SU-DHL-6 (cell line): ENCODE results near the gene GRM3.

Experiments used
- H2AFZ ChIP-seq: fragments of 200-600 bp; sonication (generic); 2 replicates; pipeline ENCODE4 v1.6.1; 2014; ENCODE audit warnings: low read depth, mild to moderate bottlenecking, moderate library complexity, mixed read lengths, antibody characterized with exemption, low read length; ENCODE audit not compliant: severe bottlenecking
- H3F3A ChIP-seq: fragments of 200-600 bp; shearing (Covaris generic); 2 replicates; pipeline ENCODE4 v1.6.0; 2016; ENCODE audit warnings: antibody characterized with exemption, mild to moderate bottlenecking; ENCODE audit not compliant: insufficient read depth
- H3K27ac ChIP-seq: fragments of 200-600 bp; sonication (generic); 2 replicates; pipeline ENCODE4 v1.5.1; 2016; ENCODE audit warnings: low read depth, mild to moderate bottlenecking, low read length, moderate library complexity, mixed read lengths
- H3K27me3 ChIP-seq: fragments of 200-600 bp; sonication (generic), shearing (Covaris generic); 2 replicates; pipeline ENCODE4 v1.6.0; 2014; ENCODE audit warnings: mild to moderate bottlenecking, low read length
- H3K36me3 ChIP-seq: fragments of 200-600 bp; sonication (generic); 2 replicates; pipeline ENCODE4 v1.6.1; 2014; ENCODE audit warnings: mild to moderate bottlenecking, low read length, mixed read lengths
- H3K4me2 ChIP-seq: fragments of 300-600, 200-600 bp; shearing (Covaris generic), sonication (generic); 2 replicates; pipeline ENCODE4 v1.6.0; 2014; ENCODE audit warnings: low read length, low read depth, mild to moderate bottlenecking; ENCODE audit not compliant: poor library complexity, severe bottlenecking
- H3K4me3 ChIP-seq: fragments of 200-600 bp; sonication (generic); 2 replicates; pipeline ENCODE4 v1.5.1; 2014; ENCODE audit warnings: antibody characterized with exemption, low read length, mild to moderate bottlenecking, mixed read lengths; ENCODE audit not compliant: insufficient read depth, poor library complexity, severe bottlenecking
- H3K79me2 ChIP-seq: fragments of 200-600 bp; sonication (generic); 2 replicates; pipeline ENCODE4 v1.6.1; 2014; ENCODE audit warnings: mild to moderate bottlenecking, low read length, moderate library complexity; ENCODE audit not compliant: insufficient read depth
- H3K9ac ChIP-seq: fragments of 200-600 bp; sonication (generic); 2 replicates; pipeline ENCODE4 v1.7.0; 2014; ENCODE audit warnings: mild to moderate bottlenecking, low read length
- H3K9me2 ChIP-seq: fragments of 200-600 bp; sonication (generic); replicated peaks from 2 replicates; pipeline ENCODE4 v1.6.1; 2014; ENCODE audit warnings: low read length; ENCODE audit not compliant: insufficient read depth
- H3K9me3 ChIP-seq: fragments of 200-600 bp; sonication (generic); 2 replicates; pipeline ENCODE4 v1.6.1; 2014; ENCODE audit warnings: low read length, mixed read lengths; ENCODE audit not compliant: insufficient read depth
- H4K20me1 ChIP-seq: fragments of 200-600 bp; sonication (generic); 2 replicates; pipeline ENCODE4 v1.6.1; 2014; ENCODE audit warnings: low read depth, mild to moderate bottlenecking, antibody characterized with exemption, low read length, moderate library complexity, mixed read lengths
- CTCF ChIP-seq: fragments of 200-600 bp; sonication (generic); IDR thresholded peaks from one replicate; pipeline ENCODE4 v1.5.1; 2017; ENCODE audit warnings: antibody characterized with exemption, mild to moderate bottlenecking, low read length, moderate library complexity; ENCODE audit not compliant: insufficient read depth, poor library complexity, severe bottlenecking
- EZH2phosphoT487 ChIP-seq: fragments of 200-600 bp; sonication (generic), shearing (Covaris generic); conservative IDR thresholded peaks from 2 replicates; pipeline ENCODE4 v1.6.1; 2018; ENCODE audit warnings: mild to moderate bottlenecking, antibody characterized with exemption, low read length, moderate library complexity, mixed read lengths

The GRM3 gene

GRCh38 chr7:86645225-86645608 lies 1.5 kb downstream of the GRM3 start:
- Histone ChIP-seq H3K4me3 (no peak overlapping the region), H3K9ac (no peak overlapping the region), H3K27me3 (no peaks in the 10 kb centered on the region), H3K4me2 (no peak overlapping the region), H3K9me3 (no peaks in the 10 kb centered on the region), H3K79me2 (no peaks in the 10 kb centered on the region), H3K27ac (no peak overlapping the region), H3K9me2 (no peaks in the 10 kb centered on the region), H3K36me3 (no peaks in the 10 kb centered on the region), H4K20me1 (no peaks in the 10 kb centered on the region), H3F3A (no peaks in the 10 kb centered on the region), H2AFZ (no peak overlapping the region)
- TF ChIP-seq CTCF = no peak
- no peak for TF ChIP-seq EZH2phosphoT487

- Histone ChIP-seq H3K9me3 (no peaks in the 10 kb centered on the region), H4K20me1 (no peaks in the 10 kb centered on the region), H3K9me2 (no peaks in the 10 kb centered on the region), H2AFZ (no peak overlapping the region), H3K79me2 (no peaks in the 10 kb centered on the region), H3F3A (no peaks in the 10 kb centered on the region), H3K9ac (no peak overlapping the region), H3K27ac (no peak overlapping the region), H3K36me3 (no peaks in the 10 kb centered on the region), H3K27me3 (no peaks in the 10 kb centered on the region), H3K4me2 (no peak overlapping the region), H3K4me3 (no peak overlapping the region)
- TF ChIP-seq CTCF (no peak), EZH2phosphoT487 (no peak)
Observed at GRCh38 chr7:86645676-86646276, 2.1 kb downstream of the GRM3 start.

- Histone ChIP-seq H3K27me3 (no peaks in the 10 kb centered on the region), H3K4me2 (no peak overlapping the region), H4K20me1 (no peaks in the 10 kb centered on the region), H3K36me3 (no peaks in the 10 kb centered on the region), H3F3A (no peaks in the 10 kb centered on the region), H3K9me2 (no peaks in the 10 kb centered on the region), H3K27ac (no peak overlapping the region), H3K4me3 (no peak overlapping the region), H3K79me2 (no peaks in the 10 kb centered on the region), H3K9me3 (no peaks in the 10 kb centered on the region), H2AFZ (no peak overlapping the region), H3K9ac (no peak overlapping the region)
- TF ChIP-seq CTCF (no peak), EZH2phosphoT487 (no peak)
Observed at GRCh38 chr7:86647385-86648094, 3.8 kb downstream of the GRM3 start.
